GM12878 (cell line): Measurements from ENCODE around the gene SBF2. TPM values are rescaled to one million over a fixed set of nuclear protein-coding genes. Genes with fewer than 3 reads are reported as not detected.

Source experiments
- ATAC-seq: fragments of 200-7000 bp; cut with Tn5 transposase; 3 replicates; pipeline ENCODE4 v1.9.1; 2020; ENCODE audit warnings: mild to moderate bottlenecking, moderate library complexity
- BruUV-seq: library from RNA; stranded (reverse); fragments of 400-500 nt; replicated peaks from 2 replicates; lab custom pipeline; 2021; lab: Mats Ljungman, UMichigan
- CTCF ChIA-PET: fragments of 300-600 bp; sonication (Branson Sonifier 250); formaldehyde crosslinking; extraction: SDS; loops from one replicate; lab custom pipeline; 2021; ENCODE audit warnings: inconsistent platforms; lab: Yijun Ruan, JAX
- POLR2A ChIA-PET: fragments of 350-600 bp; formaldehyde crosslinking; extraction: SDS; loops from one replicate; lab custom pipeline; 2021; ENCODE audit warnings: inconsistent platforms; lab: Charles Lee
- RAD21 ChIA-PET: fragments of 300-600 bp; sonication (Branson Sonifier 250); formaldehyde crosslinking; loops from one replicate; lab custom pipeline; 2023; ENCODE audit warnings: antibody characterized with exemption; ENCODE audit not compliant: unreplicated experiment; lab: Charles Lee
- SMC1A ChIA-PET: fragments of 300-600 bp; sonication (Branson Sonifier 250); formaldehyde crosslinking; loops from one replicate; lab custom pipeline; 2023; ENCODE audit not compliant: unreplicated experiment, uncharacterized antibody; lab: Charles Lee
- DNase-seq: peaks from one replicate; pipeline ENCODE4 v3.0.0-alpha.2; 2011; ENCODE audit warnings: low read depth, low spot score
- FAIRE-seq: peaks from 3 replicates; lab custom pipeline; 2011; peaks lifted over from hg19 to GRCh38; lab: Jason Lieb, UNC
- H2AFZ ChIP-seq: 2 replicates; pipeline ENCODE4 v1.6.0; 2011; ENCODE audit warnings: low read depth, low read length, control low read depth; ENCODE audit not compliant: control insufficient read depth
- H3K27ac ChIP-seq: 2 replicates; pipeline ENCODE4 v1.5.1; 2011; ENCODE audit warnings: control low read depth; ENCODE audit not compliant: control insufficient read depth, insufficient read depth
- H3K27me3 ChIP-seq, 2 experiments: replicated peaks in 1 of 2; 2 replicates each; pipeline versions ENCODE4 v1.6.0 to v1.6.1; 2011; ENCODE audit warnings: low read length in 1 of 2; ENCODE audit not compliant: control insufficient read depth in 2 of 2, insufficient read depth in 2 of 2
- H3K36me3 ChIP-seq, 2 experiments: 2 replicates each; pipeline ENCODE4 v1.5.1; 2011; ENCODE audit warnings: low read length in 1 of 2; ENCODE audit not compliant: control insufficient read depth in 2 of 2, insufficient read depth in 2 of 2
- H3K4me1 ChIP-seq: 2 replicates; pipeline ENCODE4 v1.6.1; 2011; ENCODE audit warnings: mild to moderate bottlenecking, low read length, moderate library complexity, mixed read lengths; ENCODE audit not compliant: control insufficient read depth, insufficient read depth
- H3K4me2 ChIP-seq: 2 replicates; pipeline ENCODE4 v1.6.0; 2011; ENCODE audit warnings: control low read depth; ENCODE audit not compliant: control insufficient read depth, insufficient read depth
- H3K4me3 ChIP-seq: fragments of 200-600 bp; sonication (generic); 2 replicates; pipeline ENCODE4 v1.5.1; 2016
- H3K79me2 ChIP-seq: 2 replicates; pipeline ENCODE4 v1.6.0; 2011; ENCODE audit warnings: low read length; ENCODE audit not compliant: control insufficient read depth, insufficient read depth
- H3K9ac ChIP-seq: 2 replicates; pipeline ENCODE4 v1.8.0; 2011; ENCODE audit warnings: low read length, control low read depth, mixed read lengths; ENCODE audit not compliant: control insufficient read depth, insufficient read depth
- H3K9me3 ChIP-seq: replicated peaks from 3 replicates; pipeline ENCODE4 v1.5.1; 2011; ENCODE audit warnings: mild to moderate bottlenecking, low read length; ENCODE audit not compliant: control insufficient read depth, insufficient read depth
- H4K20me1 ChIP-seq: 2 replicates; pipeline ENCODE4 v1.6.0; 2011; ENCODE audit not compliant: control insufficient read depth, insufficient read depth
- ATF7 ChIP-seq: fragments of 450-650 bp; IDR thresholded peaks from 2 replicates; pipeline ENCODE4 v1.6.1; 2016; ENCODE audit warnings: low read depth, mild to moderate bottlenecking
- BHLHE40 ChIP-seq, 2 experiments: fragments of 450-650 bp in 1 of 2; IDR thresholded peaks; 2 replicates each; pipeline ENCODE4 v1.6.1; 2011 to 2017; ENCODE audit warnings: low read depth in 2 of 2, borderline replicate concordance in 1 of 2, improper control_type of control experiment in 1 of 2, low read length in 1 of 2, mild to moderate bottlenecking in 1 of 2
- JUNB ChIP-seq: IDR thresholded peaks from 2 replicates; pipeline ENCODE4 v1.6.1; 2016; ENCODE audit warnings: antibody characterized with exemption, mild to moderate bottlenecking
- KDM1A ChIP-seq: fragments of 200-600 bp; sonication (generic); IDR thresholded peaks from 2 replicates; pipeline ENCODE4 v1.6.1; 2016; ENCODE audit warnings: borderline replicate concordance
- MTA3 ChIP-seq: IDR thresholded peaks from 2 replicates; pipeline ENCODE4 v1.6.1; 2012; ENCODE audit warnings: low read length, inconsistent platforms, borderline replicate concordance
- MXI1 ChIP-seq: fragments of 150-350 bp; IDR thresholded peaks from 2 replicates; pipeline ENCODE4 v1.6.1; 2011; ENCODE audit warnings: low read depth, mild to moderate bottlenecking, inconsistent platforms, low read length, improper control_type of control experiment
- NRF1 ChIP-seq: conservative IDR thresholded peaks from 2 replicates; pipeline ENCODE4 v1.6.1; 2011; ENCODE audit warnings: mild to moderate bottlenecking, low read depth, low read length, improper control_type of control experiment
- PML ChIP-seq: IDR thresholded peaks from 2 replicates; pipeline ENCODE4 v1.6.1; 2012; ENCODE audit warnings: low read length, inconsistent platforms
- POU2F2 ChIP-seq: IDR thresholded peaks from 3 replicates; pipeline ENCODE4 v1.6.1; 2011; ENCODE audit warnings: low read depth, mild to moderate bottlenecking, low read length, borderline replicate concordance
- SP1 ChIP-seq: IDR thresholded peaks from one replicate; pipeline ENCODE4 v1.6.1; 2011; ENCODE audit warnings: low read depth, low read length
- TARDBP ChIP-seq: IDR thresholded peaks from 2 replicates; pipeline ENCODE4 v1.6.1; 2016; ENCODE audit warnings: borderline replicate concordance
- TCF7 ChIP-seq: IDR thresholded peaks from 2 replicates; pipeline ENCODE4 v1.6.1; 2014; ENCODE audit warnings: antibody characterized with exemption, borderline replicate concordance
- YY1 ChIP-seq: IDR thresholded peaks from 2 replicates; pipeline ENCODE4 v1.6.1; 2011; ENCODE audit warnings: low read depth, mild to moderate bottlenecking, low read length
- WGBS: methylation state at CpG from one replicate; pipeline ENCODE4 v1.1.6; 2016; ENCODE audit warnings: low lambda C conversion rate; ENCODE audit not compliant: insufficient replicate concordance, insufficient coverage; ENCODE audit errors: missing lambda C conversion rate; 5-methylcytosine and 5-hydroxymethylcytosine counted together
- in situ Hi-C: fragments of 300-500 bp; cut with MboI; formaldehyde crosslinking; loops from 9 replicates; pipeline ENCODE4 v1.14.3; 2018; ENCODE audit warnings: mixed read lengths
- intact Hi-C: fragments of 100-400 bp; cut with micrococcal nuclease; formaldehyde crosslinking; loops from one replicate; pipeline ENCODE4 v1.14.2; 2022; ENCODE audit not compliant: unreplicated experiment
- polyA plus RNA-seq, 11 experiments: library from polyadenylated mRNA; depleted of rRNA in 4 of 11; unstranded in 6 of 11; stranded (reverse) in 5 of 11; fragments of >200 nt; fragmentation: Nextera tagmentation in 4 of 11; fragmentation: Illumina TruSeq in 1 of 11; extraction: Ambion mirVana in 4 of 11; extraction: Trizol in 1 of 11; gene quantifications; 1 replicate in 1 of 11; 2 replicates in 10 of 11; pipeline versions ENCODE4 v1.2.1 to v1.2.3, GENCODE V29; 2011 to 2016; ENCODE audit warnings: inconsistent platforms in 2 of 11, missing spikeins in 2 of 11, low read depth in 1 of 11
- total RNA-seq, 4 experiments: library from RNA; depleted of rRNA in 3 of 4; stranded (reverse); fragments of >200 nt in 3 of 4; fragmentation: Illumina TruSeq in 1 of 4; extraction: Trizol in 1 of 4; gene quantifications; 2 replicates each; pipeline versions ENCODE4 v1.2.1 to v1.2.3, GENCODE V29; 2013 to 2021
- TF ChIP-seq, protein P1 (sequence below): fragments of 450-650 bp; IDR thresholded peaks from 2 replicates; pipeline ENCODE4 v1.6.1; 2017; ENCODE audit warnings: mild to moderate bottlenecking, moderate library complexity

The SBF2 gene
- total and polyA plus RNA-seq, 10 of the 15 experiments (the other 5 are each of a cell fraction or from before 2014, with no cell fraction given): 0.24 to 2.3 (median 1.1) TPM

DNA sequence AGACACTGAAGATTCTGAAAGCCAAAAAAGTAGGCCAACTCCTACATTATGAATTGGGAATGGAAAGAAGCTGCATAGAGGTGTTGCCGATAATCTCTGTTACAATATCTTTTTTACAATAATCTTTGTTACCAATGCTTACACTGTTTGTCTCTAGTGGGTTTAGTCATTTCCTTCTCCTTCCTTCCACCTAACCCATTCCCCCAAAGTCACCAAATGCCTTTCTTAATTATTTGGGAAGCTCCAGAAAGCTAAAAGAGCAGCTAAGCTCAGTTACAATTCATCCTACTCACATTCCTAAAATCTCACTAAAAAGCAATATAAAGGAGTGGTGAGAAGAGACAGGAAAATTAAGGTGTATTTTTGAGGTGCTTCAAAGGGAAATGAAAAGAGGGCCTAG lies 316.5 kb downstream of the SBF2 start:
- POLR2A ChIA-PET: no interaction called here
- RAD21 ChIA-PET: no interaction called here
- FAIRE-seq: no peak
- in situ Hi-C loops: loop anchor here (5.0 to 10.0 kb wide), 2 partner anchors 215 to 443 kb away; no protein-coding TSS in a partner anchor
- Histone ChIP-seq H3K27me3 (no peaks in the 10 kb centered on the region), H3K9ac (no peak overlapping the region), H2AFZ (no peak overlapping the region), H4K20me1 (no peaks in the 10 kb centered on the region), H3K4me2 (no peak overlapping the region), H3K9me3 (no peaks in the 10 kb centered on the region), H3K36me3 (no peaks in the 10 kb centered on the region), H3K4me3 (no peak overlapping the region), H3K79me2 (no peaks in the 10 kb centered on the region), H3K4me1 (no peaks in the 10 kb centered on the region), H3K27ac (no peak overlapping the region)
- no TSS peak for BruUV-seq
- no peak for DNase-seq
- CTCF ChIA-PET: interaction anchor here (0.7 kb wide), 2 partner anchors 9 to 219 kb away, joined by 3 read pairs; no protein-coding TSS in a partner anchor
- intact Hi-C loops: no loop called here
- no peak for ATAC-seq
- TF ChIP-seq, protein P1, sequence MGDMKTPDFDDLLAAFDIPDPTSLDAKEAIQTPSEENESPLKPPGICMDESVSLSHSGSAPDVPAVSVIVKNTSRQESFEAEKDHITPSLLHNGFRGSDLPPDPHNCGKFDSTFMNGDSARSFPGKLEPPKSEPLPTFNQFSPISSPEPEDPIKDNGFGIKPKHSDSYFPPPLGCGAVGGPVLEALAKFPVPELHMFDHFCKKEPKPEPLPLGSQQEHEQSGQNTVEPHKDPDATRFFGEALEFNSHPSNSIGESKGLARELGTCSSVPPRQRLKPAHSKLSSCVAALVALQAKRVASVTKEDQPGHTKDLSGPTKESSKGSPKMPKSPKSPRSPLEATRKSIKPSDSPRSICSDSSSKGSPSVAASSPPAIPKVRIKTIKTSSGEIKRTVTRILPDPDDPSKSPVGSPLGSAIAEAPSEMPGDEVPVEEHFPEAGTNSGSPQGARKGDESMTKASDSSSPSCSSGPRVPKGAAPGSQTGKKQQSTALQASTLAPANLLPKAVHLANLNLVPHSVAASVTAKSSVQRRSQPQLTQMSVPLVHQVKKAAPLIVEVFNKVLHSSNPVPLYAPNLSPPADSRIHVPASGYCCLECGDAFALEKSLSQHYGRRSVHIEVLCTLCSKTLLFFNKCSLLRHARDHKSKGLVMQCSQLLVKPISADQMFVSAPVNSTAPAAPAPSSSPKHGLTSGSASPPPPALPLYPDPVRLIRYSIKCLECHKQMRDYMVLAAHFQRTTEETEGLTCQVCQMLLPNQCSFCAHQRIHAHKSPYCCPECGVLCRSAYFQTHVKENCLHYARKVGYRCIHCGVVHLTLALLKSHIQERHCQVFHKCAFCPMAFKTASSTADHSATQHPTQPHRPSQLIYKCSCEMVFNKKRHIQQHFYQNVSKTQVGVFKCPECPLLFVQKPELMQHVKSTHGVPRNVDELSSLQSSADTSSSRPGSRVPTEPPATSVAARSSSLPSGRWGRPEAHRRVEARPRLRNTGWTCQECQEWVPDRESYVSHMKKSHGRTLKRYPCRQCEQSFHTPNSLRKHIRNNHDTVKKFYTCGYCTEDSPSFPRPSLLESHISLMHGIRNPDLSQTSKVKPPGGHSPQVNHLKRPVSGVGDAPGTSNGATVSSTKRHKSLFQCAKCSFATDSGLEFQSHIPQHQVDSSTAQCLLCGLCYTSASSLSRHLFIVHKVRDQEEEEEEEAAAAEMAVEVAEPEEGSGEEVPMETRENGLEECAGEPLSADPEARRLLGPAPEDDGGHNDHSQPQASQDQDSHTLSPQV: no peak
- TF ChIP-seq YY1 (no peak), KDM1A (no peak), BHLHE40 (IDR thresholded peaks at IDR 0.05; ENCODE audit: borderline replicate concordance in 1 of 2, low read depth in 2 of 2, low read length in 1 of 2) (no peak), MXI1 (no peak), TCF7 (no peak), POU2F2 (no peak), TARDBP (no peak), NRF1 (no peak), SP1 (no peak), JUNB (no peak), ATF7 (no peak), PML (no peak), MTA3 (no peak)
- WGBS: 100% methylated on average over 1 of the region's 1 CpG
- SMC1A ChIA-PET: no interaction called here
